Brain microvascular endothelial cell (primary cell): ENCODE measurements around the gene SMARCA4.

Experiments used
- DNase-seq: peaks from one replicate; pipeline ENCODE4 v3.0.0-alpha.2; 2020
- H3K27ac ChIP-seq: fragments of 250-450 bp; sonication (Bioruptor Pico); 2 replicates; pipeline ENCODE4 v1.5.1; 2020; ENCODE audit warnings: mild to moderate bottlenecking, moderate library complexity
- H3K27me3 ChIP-seq: fragments of 250-450 bp; sonication (Bioruptor Pico); replicated peaks from 2 replicates; pipeline ENCODE4 v1.5.1; 2020; ENCODE audit warnings: mild to moderate bottlenecking
- H3K36me3 ChIP-seq: fragments of 250-450 bp; sonication (Bioruptor Pico); replicated peaks from 2 replicates; pipeline ENCODE4 v1.5.1; 2020; ENCODE audit warnings: mild to moderate bottlenecking
- H3K4me3 ChIP-seq: 2 replicates; pipeline ENCODE4 v1.5.1; 2011; ENCODE audit warnings: low read depth, mild to moderate bottlenecking, control low read depth, low read length, moderate library complexity
- in situ Hi-C: cut with HindIII; loops from 2 replicates; pipeline ENCODE4 v1.10.0; 2017; ENCODE audit warnings: low sequenced_read_pairs, low pct_ligation_motif_present
- TF ChIP-seq, protein P1 (sequence below): IDR thresholded peaks from 2 replicates; pipeline ENCODE4 v1.5.1; 2011; ENCODE audit warnings: low read depth, mild to moderate bottlenecking, moderate library complexity, low read length, control low read depth, inconsistent platforms; ENCODE audit errors: missing control alignments

Gene SMARCA4

DNA sequence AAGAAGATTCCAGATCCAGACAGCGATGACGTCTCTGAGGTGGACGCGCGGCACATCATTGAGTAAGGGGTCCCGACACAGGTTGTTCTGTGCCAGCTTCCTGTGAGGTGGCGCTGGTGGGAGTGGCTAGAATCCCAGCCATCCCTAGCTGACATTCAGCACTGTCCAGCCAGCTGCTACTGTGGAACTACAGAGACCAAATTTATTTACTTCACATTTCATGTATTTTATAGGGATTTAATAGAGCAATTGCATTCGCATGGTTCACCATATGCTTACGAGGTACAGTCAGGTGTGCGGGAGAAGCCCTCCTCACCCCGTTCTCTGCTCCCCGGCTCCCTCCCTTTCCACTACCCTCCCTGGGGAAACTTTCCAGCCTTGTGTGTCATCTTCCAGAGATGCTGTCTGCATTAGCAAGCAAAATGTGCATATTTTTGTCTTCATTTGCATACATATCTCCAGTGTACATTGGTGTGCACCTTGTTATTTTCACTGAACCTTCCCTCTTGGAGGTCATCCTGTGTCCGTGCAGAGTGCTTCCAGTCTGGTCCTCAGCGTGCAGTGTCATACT is 47.2 kb downstream of the SMARCA4 start:
- TF ChIP-seq, protein P1, sequence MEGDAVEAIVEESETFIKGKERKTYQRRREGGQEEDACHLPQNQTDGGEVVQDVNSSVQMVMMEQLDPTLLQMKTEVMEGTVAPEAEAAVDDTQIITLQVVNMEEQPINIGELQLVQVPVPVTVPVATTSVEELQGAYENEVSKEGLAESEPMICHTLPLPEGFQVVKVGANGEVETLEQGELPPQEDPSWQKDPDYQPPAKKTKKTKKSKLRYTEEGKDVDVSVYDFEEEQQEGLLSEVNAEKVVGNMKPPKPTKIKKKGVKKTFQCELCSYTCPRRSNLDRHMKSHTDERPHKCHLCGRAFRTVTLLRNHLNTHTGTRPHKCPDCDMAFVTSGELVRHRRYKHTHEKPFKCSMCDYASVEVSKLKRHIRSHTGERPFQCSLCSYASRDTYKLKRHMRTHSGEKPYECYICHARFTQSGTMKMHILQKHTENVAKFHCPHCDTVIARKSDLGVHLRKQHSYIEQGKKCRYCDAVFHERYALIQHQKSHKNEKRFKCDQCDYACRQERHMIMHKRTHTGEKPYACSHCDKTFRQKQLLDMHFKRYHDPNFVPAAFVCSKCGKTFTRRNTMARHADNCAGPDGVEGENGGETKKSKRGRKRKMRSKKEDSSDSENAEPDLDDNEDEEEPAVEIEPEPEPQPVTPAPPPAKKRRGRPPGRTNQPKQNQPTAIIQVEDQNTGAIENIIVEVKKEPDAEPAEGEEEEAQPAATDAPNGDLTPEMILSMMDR, result no peak
- H3K27ac ChIP-seq, result no peak overlapping the region
- H3K36me3 ChIP-seq, result peaks cover 64% of the 10 kb centered on the region
- no peak for DNase-seq
- no peak overlapping the region for H3K4me3 ChIP-seq
- in situ Hi-C loops, result no loop called here
- no peaks in the 10 kb centered on the region for H3K27me3 ChIP-seq

DNA sequence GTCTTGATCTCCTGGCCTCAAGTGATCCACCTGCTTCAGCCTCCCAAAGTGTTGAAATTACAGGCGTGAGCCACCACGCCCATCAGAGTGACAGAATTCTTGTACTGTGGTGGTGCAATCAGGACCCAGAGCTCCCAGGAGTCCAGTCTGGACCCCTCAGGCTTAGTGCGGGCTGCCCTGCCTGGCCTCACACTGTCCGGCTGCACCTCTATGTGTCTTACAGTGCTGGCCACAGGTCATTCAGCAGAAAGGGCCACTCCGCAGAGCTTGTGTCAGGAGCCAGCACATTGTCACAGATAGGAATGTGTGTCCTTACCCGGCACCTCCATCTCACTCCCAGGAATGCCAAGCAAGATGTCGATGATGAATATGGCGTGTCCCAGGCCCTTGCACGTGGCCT is 49.2 kb downstream of the SMARCA4 start:
- Histone ChIP-seq H3K4me3 (no peak overlapping the region), H3K27me3 (no peaks in the 10 kb centered on the region), H3K36me3 (peaks cover 68% of the 10 kb centered on the region), H3K27ac (no peak overlapping the region)
- TF ChIP-seq, protein P1, result no peak
- DNase-seq, result no peak
- in situ Hi-C loops, result no loop called here

DNA sequence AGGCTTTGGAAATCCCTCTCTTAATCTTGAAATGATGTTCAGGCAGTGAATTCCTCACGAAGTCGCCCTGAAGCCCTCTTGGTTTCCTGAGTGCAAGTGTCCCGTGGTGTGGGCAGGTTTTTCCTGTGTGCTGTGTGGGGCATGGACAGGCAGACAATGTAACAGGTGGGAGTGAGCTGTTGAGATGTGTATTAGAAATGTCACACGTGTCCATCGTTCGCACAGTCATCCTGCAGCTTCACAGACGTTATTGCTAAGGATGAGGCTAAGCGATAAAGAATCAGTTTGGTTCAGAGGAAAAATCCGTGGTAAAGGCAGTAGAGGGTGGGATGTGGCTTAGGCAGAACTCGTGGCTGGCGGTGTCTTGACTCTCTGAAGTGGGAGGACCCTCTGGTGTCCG is 51.7 kb downstream of the SMARCA4 start:
- in situ Hi-C loops, result no loop called here
- no peak for DNase-seq
- Histone ChIP-seq H3K36me3 (peaks cover 84% of the 10 kb centered on the region), H3K27me3 (no peaks in the 10 kb centered on the region), H3K27ac (no peak overlapping the region), H3K4me3 (no peak overlapping the region)
- TF ChIP-seq, protein P1, result no peak

DNA sequence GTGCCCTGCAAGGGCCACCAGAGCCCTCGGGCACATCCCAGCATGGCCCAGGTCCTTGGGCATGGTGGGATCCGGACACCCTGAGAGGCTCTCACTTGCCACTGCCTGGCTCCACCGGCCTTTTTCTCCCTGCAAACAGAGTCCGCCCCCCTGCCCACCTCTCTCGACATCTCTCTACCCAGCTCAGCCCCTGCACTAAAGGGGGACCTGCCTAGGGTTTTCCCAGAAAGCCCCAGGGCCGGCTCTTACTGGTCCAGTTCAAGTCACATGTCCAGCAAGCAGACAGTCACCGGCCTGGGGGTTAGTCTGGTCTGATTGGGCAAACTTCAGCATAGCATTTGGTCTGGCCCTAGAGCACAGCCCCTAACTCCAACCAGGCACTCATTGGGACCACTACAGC is 52.9 kb downstream of the SMARCA4 start:
- Histone ChIP-seq H3K36me3 (peaks cover 82% of the 10 kb centered on the region), H3K4me3 (no peak overlapping the region), H3K27ac (no peak overlapping the region), H3K27me3 (no peaks in the 10 kb centered on the region)
- in situ Hi-C loops, result no loop called here
- no peak for DNase-seq
- TF ChIP-seq, protein P1, result no peak

DNA sequence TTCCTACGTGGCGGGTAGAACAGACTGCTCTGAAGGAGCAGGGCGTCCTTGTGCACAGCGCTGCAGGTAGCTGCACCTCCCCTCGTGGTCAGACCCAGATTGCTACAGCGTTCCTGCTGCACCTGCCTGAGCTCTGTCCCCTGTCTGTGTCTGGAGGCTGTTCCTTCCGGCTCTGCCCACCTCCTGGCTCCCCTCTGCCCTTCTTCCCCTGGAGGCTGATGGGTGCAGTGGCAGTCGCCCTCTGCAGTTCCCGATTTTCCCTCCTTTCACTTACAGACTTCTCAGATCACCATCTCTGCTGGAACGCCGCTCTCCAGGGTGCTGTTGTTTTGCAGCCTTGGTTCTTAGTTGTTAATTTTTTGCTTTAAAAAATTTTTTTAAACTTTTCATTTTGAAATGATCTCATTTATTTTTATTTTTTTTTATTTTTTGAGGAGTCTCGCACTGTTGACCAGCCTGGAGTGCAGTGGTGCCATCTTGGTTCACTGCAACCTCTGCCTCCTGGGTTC is 53.6 kb downstream of the SMARCA4 start:
- in situ Hi-C loops, result no loop called here
- Histone ChIP-seq H3K27ac (no peak overlapping the region), H3K4me3 (no peak overlapping the region), H3K27me3 (no peaks in the 10 kb centered on the region), H3K36me3 (peaks cover 84% of the 10 kb centered on the region)
- TF ChIP-seq, protein P1, result peak; percentile 23
- no peak for DNase-seq

DNA sequence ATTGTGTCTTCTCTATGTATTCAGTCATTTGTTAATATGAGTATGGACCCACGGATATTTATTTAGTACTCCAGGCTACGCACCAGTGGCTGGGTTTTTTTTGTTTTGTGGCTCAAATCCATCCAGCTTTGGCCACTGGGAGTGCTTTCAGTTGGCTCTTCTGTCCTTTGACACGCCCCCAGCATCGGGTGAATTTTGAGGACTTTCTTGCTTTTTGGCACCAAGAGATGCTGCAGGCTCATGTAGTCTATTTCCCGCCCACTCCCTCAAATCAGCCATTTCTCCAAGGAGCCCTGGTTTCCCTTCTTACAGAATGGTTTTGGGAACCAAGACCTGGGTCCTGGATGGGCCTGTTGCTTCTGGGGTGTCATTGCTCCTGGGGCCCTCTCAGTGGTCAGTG is 55.8 kb downstream of the SMARCA4 start:
- no peak overlapping the region for H3K4me3 ChIP-seq
- H3K27ac ChIP-seq, result no peak overlapping the region
- in situ Hi-C loops, result no loop called here
- DNase-seq, result no peak
- no peaks in the 10 kb centered on the region for H3K27me3 ChIP-seq
- TF ChIP-seq, protein P1, result no peak
- peaks cover 85% of the 10 kb centered on the region for H3K36me3 ChIP-seq
